Non-pigmented ciliary epithelial cell (primary cell): Measurements from ENCODE around the gene PACSIN1.

Experiments
- DNase-seq: peaks from one replicate; pipeline ENCODE4 v3.0.0-alpha.2; 2010; ENCODE audit warnings: low read depth

PACSIN1 gene

GRCh38 chr6:34514593-34515472, 49.0 kb downstream of the PACSIN1 start:
- DNase-seq: peak; percentile 44

- no peak for DNase-seq
Measured at GRCh38 chr6:34515473-34516387, 49.9 kb downstream of the PACSIN1 start.

DNA sequence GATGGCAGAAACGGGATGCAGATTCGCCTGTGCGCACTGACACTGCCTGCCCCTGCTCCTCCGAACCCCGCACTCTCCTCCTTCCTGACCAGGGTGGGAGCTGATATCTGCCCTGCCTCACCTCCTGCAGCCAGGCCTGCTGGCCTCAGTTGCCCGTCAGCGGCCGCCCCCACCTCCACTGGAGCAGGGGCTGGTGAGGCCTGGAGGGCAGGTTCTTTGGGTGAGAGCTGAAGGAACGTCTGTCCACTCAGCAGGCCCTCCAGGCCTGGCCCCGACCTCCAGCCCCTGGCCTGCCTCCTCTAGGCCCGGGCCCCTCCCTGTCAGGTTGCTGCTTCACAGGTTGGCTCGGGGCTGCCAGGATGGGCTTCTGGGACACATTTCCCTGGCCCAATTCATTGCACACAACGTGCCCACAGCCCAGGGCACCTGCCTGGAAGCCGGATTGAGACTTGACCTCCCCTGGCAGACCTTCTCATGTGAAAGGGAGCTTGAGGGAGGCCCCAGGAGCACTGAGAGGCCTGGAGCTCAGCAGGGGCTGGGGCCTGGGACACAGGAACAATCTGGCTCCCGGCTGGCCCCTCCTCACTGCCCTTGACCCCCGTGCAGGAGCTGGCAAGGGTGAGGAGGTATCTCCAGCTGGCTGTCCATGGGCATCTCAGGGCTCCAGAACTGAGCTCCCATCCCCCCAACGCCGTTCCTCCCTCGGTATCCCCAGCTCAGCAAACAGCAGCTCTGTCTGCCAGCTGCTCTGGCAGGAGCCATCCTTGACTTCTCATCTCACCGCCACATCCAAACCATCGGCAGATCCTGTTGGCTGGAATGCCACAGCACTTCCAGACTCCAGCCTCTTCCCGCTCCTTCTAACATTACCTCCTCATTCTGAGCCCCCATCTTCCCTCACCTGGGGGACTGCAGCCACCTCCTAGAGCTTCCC, 50.8 kb downstream of the PACSIN1 start:
- no peak for DNase-seq

- DNase-seq: no peak
Measured at GRCh38 chr6:34517461-34517881, 51.6 kb downstream of the PACSIN1 start.

DNA sequence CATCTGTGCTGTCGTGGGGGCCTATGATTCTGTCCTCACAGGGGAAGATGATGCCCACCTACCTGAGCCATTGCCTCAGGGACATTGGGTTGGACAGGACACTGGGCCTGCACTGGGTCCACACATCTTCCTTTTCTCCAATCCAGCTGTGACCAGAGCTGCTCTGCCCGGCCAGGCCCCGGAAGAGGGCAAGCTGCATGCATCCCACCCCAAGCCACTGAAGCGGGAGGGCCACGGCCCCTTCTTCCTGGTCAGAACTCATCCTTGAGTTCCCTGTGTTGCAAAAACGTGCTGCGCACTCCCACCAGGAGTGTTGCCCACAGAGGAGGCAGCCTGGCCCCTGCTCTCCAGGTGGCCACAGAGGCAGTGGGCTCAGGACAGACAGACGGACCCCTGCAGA, 52.1 kb downstream of the PACSIN1 start:
- no peak for DNase-seq

GRCh38 chr6:34518669-34519365, 52.9 kb downstream of the PACSIN1 start:
- no peak for DNase-seq

DNA sequence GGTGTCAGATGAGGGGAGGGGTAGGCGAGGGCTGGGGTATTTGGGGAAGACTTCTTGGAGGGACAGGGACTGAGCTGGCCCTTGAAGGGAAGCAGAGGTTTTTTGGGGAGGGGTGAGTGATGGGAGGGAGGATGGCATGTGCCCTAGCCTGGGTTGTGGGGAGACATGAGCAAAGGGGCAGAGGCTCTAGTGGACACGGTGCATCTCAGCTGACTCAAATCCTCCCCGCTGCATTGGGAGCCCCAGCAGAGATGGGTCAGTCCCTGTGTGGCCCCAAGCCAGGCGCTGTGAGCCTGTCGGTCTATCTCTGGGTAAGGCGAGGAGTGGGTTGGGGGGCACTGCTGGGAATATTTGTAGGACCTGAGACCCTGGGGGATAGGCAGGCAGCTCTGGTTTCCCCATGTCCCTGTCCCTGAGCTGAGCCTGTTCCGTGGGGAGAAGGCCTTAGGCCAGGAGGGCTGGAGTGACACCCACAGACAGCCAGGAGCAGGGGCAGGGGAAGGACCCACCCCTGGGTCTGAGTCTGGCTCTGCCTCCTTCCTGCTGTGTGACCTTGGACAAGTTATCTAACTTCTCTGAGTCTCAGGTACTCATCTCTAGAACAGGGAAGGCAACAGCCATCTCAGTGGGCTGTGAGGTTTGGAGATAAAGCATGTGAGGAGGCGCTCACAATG, 54.2 kb downstream of the PACSIN1 start:
- no peak for DNase-seq

DNA sequence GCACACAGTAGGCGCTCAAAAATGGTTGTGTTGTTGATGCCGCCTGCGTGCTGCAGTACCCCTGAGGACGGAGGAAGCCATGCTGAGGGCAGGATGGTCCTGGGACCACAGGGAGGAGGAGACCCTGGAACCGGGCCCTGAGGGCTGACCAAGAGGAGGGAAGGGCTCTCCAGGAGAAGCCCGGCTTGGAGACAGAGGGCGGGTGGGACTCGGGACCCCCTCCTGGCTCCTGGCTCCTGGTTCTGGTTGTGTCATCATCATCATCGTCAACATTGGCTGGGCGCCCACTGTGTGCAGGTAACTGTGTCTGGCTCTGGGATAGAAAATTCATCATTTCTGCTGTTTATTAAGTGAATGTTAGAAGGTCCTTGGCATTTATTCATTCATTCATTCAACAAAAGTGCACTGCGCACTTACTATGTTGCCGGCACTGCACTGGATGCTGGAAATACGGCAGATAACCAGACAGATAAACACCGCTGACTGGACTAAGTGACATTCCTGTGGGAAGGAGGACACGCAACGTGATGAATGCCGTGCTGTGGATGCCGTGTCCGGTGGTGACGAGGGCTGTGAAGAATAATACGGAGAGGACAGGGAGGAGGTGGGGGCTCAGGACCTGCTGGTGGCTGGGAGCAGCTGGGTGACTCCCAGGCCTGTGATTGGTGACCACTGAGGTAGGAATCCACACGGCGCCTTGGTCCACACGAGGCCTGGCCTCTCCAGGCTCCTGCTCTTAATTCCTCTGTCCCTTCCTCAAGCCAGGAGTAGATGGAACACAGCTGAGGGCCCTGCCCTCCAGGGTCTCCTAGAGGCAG, 55.0 kb downstream of the PACSIN1 start:
- no peak for DNase-seq

GRCh38 chr6:34521463-34522285, 55.8 kb downstream of the PACSIN1 start:
- DNase-seq: no peak

DNA sequence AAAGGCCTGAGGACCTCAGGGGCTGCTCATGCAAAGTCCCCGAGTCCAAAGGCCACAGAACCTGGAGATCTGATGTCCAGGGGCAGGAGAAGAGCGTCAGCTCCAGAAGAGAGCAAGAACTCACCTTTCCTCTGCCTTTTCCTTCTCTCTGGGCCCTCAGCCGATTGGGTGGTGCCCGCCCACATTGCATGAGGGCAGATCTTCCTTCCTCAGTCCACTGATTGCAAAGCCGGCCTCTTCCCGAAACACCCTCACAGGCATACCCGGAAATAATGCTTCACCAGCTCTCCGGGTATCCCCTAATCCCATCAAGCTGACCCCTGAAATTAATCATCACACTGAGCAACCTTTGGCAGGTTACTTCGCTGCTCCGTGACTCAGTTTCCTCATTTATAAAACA, 56.9 kb downstream of the PACSIN1 start:
- DNase-seq: no peak

GRCh38 chr6:34523441-34524206, 57.7 kb downstream of the PACSIN1 start:
- no peak for DNase-seq

DNA sequence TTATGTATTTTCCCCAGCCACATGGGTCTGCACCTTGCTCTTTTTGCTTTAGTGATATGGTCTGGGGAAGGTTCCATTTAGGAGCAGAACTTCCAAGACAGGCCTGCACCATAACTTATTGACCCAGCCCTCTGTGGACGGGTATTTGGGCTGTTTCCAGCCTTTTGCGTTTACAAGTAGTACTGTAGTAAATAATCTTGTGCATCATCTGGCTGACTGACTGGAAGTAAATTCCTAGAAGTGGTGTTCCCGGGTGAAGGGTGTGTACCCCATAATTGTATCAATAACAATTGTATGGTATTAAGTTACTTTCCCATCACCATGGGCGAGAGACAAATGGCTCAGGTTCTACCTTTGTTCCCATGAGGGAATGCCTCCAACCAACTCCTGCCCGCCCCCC, 58.6 kb downstream of the PACSIN1 start:
- DNase-seq: no peak

DNA sequence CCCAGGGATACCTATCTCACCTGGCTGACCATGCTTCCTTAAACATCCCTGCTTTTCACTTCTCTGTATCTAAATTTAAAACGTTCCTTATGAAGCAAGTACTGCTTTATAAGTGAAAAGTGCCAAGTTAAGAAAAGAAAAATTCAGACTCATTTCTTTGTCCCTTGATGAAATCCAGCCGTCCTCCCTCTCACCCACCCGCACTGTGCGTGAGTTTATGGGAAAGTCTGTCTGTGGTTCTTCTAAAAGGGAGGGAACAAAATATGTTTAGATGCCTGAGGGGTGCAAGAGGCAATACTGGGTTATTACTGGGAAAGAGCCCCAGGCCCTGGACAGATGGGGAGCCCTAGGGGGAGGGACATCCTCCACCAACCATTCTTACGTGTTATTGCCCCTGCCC, 59.1 kb downstream of the PACSIN1 start:
- no peak for DNase-seq

GRCh38 chr6:34525431-34526175, 59.7 kb downstream of the PACSIN1 start:
- no peak for DNase-seq

- DNase-seq: no peak
Measured at GRCh38 chr6:34526241-34526972, 60.5 kb downstream of the PACSIN1 start.

DNA sequence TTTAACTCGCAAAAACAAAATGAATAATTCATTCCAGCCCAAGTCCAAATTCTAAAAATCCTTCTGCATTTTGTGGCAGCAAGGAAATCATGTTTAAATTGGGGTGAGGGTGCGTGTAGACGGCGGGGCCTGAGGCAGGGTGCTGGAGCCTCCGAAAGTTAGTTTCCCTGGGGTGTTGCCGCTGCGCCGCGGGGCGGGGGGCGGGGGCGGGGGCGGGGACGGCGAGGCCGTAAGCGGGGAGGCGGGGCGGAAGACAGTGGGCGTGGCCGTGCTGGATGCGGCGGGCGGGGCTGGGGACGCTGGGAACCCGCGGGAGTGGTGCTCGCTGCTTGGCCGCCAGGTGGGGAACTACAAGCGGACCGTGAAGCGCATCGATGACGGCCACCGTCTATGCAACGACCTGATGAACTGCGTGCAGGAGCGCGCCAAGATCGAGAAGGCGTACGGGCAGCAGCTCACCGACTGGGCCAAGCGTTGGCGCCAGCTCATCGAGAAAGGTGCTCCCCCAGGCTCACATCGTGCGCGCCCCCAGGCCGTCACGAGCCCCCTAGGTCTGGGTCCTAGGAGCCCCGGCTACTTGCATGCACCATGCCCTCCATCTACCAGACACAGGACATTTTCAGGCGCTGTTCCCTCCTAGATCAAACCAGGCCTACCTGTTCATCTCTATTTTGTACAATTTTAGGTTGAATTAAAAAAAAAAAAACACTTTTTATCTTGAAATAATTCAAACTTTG, 61.3 kb downstream of the PACSIN1 start:
- DNase-seq: no peak
